ENCODE measurements around the gene CCBE1.

CCBE1 gene

GRCh38 chr18:59660786-59661743 is 36.2 kb downstream of the CCBE1 start:
- DNase-seq (ENCODE audit: extremely low spot score): no peak
- TF ChIP-seq FOXK2 (IDR thresholded peaks at IDR 0.05) (no peak), LEF1 (IDR thresholded peaks at IDR 0.05; ENCODE audit: borderline replicate concordance) (no peak), HDGF (IDR thresholded peaks at IDR 0.05; ENCODE audit: borderline replicate concordance) (no peak), SUZ12 (IDR thresholded peaks at IDR 0.05) (no peak), CTBP1 (IDR thresholded peaks at IDR 0.05; ENCODE audit: borderline replicate concordance) (no peak), FOXA1 (IDR thresholded peaks at IDR 0.05) (no peak), ELF4 (IDR thresholded peaks at IDR 0.05) (no peak), ZNF384 (IDR thresholded peaks at IDR 0.05) (no peak), SP1 (IDR thresholded peaks at IDR 0.05) (no peak), L3MBTL2 (conservative IDR thresholded peaks at IDR 0.05) (no peak), BHLHE40 (IDR thresholded peaks at IDR 0.05; ENCODE audit: borderline replicate concordance) (no peak), PKNOX1 (IDR thresholded peaks at IDR 0.05) (no peak), NFRKB (IDR thresholded peaks at IDR 0.05) (no peak)
- CTCF ChIA-PET: no interaction called here
- POLR2A ChIA-PET: no interaction called here

- no peak for DNase-seq (ENCODE audit: extremely low spot score)
- ChIA-PET POLR2A (no interaction called here), CTCF (no interaction called here)
- TF ChIP-seq NFRKB (IDR thresholded peaks at IDR 0.05) (no peak), FOXM1 (IDR thresholded peaks at IDR 0.05; ENCODE audit: borderline replicate concordance) (no peak)
Observed at GRCh38 chr18:59660366-59660765, 36.9 kb downstream of the CCBE1 start.

- POLR2A ChIA-PET: no interaction called here
- CTCF ChIA-PET: interaction anchor here (0.9 to 1.0 kb wide), 2 partner anchors 9 to 20 kb away, joined by 3 read pairs; no protein-coding TSS in a partner anchor
- no peak for TF ChIP-seq SP1 (IDR thresholded peaks at IDR 0.05)
- TF ChIP-seq FOXM1 (IDR thresholded peaks at IDR 0.05; ENCODE audit: borderline replicate concordance): no peak
- no peak for TF ChIP-seq ELF4 (IDR thresholded peaks at IDR 0.05)
- no peak for TF ChIP-seq LEF1 (IDR thresholded peaks at IDR 0.05; ENCODE audit: borderline replicate concordance)
- TF ChIP-seq PKNOX1 (IDR thresholded peaks at IDR 0.05): no peak
- TF ChIP-seq FOXK2 (IDR thresholded peaks at IDR 0.05): no peak
- TF ChIP-seq FOXA1 (IDR thresholded peaks at IDR 0.05): no peak
- TF ChIP-seq NFRKB (IDR thresholded peaks at IDR 0.05): no peak
- TF ChIP-seq TARDBP (IDR thresholded peaks at IDR 0.05): no peak
- TF ChIP-seq SUZ12 (IDR thresholded peaks at IDR 0.05): no peak
- no peak for TF ChIP-seq BHLHE40 (IDR thresholded peaks at IDR 0.05; ENCODE audit: borderline replicate concordance)
- TF ChIP-seq CTBP1 (IDR thresholded peaks at IDR 0.05; ENCODE audit: borderline replicate concordance): no peak
- TF ChIP-seq HDGF (IDR thresholded peaks at IDR 0.05; ENCODE audit: borderline replicate concordance): no peak
- TF ChIP-seq ZNF384 (IDR thresholded peaks at IDR 0.05): no peak
- TF ChIP-seq ARNT (IDR thresholded peaks at IDR 0.05): no peak
- TF ChIP-seq L3MBTL2 (conservative IDR thresholded peaks at IDR 0.05): no peak
- DNase-seq (ENCODE audit: extremely low spot score): no peak
Observed at GRCh38 chr18:59659508-59660170, 37.6 kb downstream of the CCBE1 start.

GRCh38 chr18:59658941-59659340 is 38.3 kb downstream of the CCBE1 start:
- ChIA-PET CTCF (interaction anchor here (1.0 kb wide), 1 partner anchor 10 kb away, joined by 3 read pairs; no protein-coding TSS in a partner anchor), POLR2A (no interaction called here)

GRCh38 chr18:59657012-59657411 is 40.2 kb downstream of the CCBE1 start:
- CTCF ChIA-PET: no interaction called here
- POLR2A ChIA-PET: no interaction called here
- TF ChIP-seq PKNOX1 (IDR thresholded peaks at IDR 0.05) (no peak), BHLHE40 (IDR thresholded peaks at IDR 0.05; ENCODE audit: borderline replicate concordance) (no peak), ARNT (IDR thresholded peaks at IDR 0.05) (no peak), L3MBTL2 (conservative IDR thresholded peaks at IDR 0.05) (no peak), CTBP1 (IDR thresholded peaks at IDR 0.05; ENCODE audit: borderline replicate concordance) (no peak), FOXK2 (IDR thresholded peaks at IDR 0.05) (no peak), ZNF384 (IDR thresholded peaks at IDR 0.05) (no peak), NFRKB (IDR thresholded peaks at IDR 0.05) (no peak), ELF4 (IDR thresholded peaks at IDR 0.05) (no peak)
- no peak for DNase-seq (ENCODE audit: extremely low spot score)

More at GRCh38 chr18:59658941-59659340, 38.3 kb downstream of the CCBE1 start:
- no peak for TF ChIP-seq FOXA1 (IDR thresholded peaks at IDR 0.05)
- no peak for TF ChIP-seq ELF4 (IDR thresholded peaks at IDR 0.05)
- no peak for TF ChIP-seq LEF1 (IDR thresholded peaks at IDR 0.05; ENCODE audit: borderline replicate concordance)
- no peak for TF ChIP-seq FOXK2 (IDR thresholded peaks at IDR 0.05)
- no peak for TF ChIP-seq FOXM1 (IDR thresholded peaks at IDR 0.05; ENCODE audit: borderline replicate concordance)
- no peak for TF ChIP-seq HDGF (IDR thresholded peaks at IDR 0.05; ENCODE audit: borderline replicate concordance)
- no peak for TF ChIP-seq TARDBP (IDR thresholded peaks at IDR 0.05)
- no peak for DNase-seq (ENCODE audit: extremely low spot score)

GRCh38 chr18:59656373-59656887 is 40.8 kb downstream of the CCBE1 start:
- no peak for DNase-seq (ENCODE audit: extremely low spot score)
- ChIA-PET POLR2A (no interaction called here), CTCF (no interaction called here)
- no peak for TF ChIP-seq FOXK2 (IDR thresholded peaks at IDR 0.05)
- no peak for TF ChIP-seq SUZ12 (IDR thresholded peaks at IDR 0.05)
- no peak for TF ChIP-seq TARDBP (IDR thresholded peaks at IDR 0.05)
- TF ChIP-seq ARNT (IDR thresholded peaks at IDR 0.05): no peak
- TF ChIP-seq FOXA1 (IDR thresholded peaks at IDR 0.05): no peak
- TF ChIP-seq BHLHE40 (IDR thresholded peaks at IDR 0.05; ENCODE audit: borderline replicate concordance): no peak
- no peak for TF ChIP-seq L3MBTL2 (conservative IDR thresholded peaks at IDR 0.05)
- TF ChIP-seq PKNOX1 (IDR thresholded peaks at IDR 0.05): no peak
- no peak for TF ChIP-seq HDGF (IDR thresholded peaks at IDR 0.05; ENCODE audit: borderline replicate concordance)
- no peak for TF ChIP-seq LEF1 (IDR thresholded peaks at IDR 0.05; ENCODE audit: borderline replicate concordance)
- TF ChIP-seq CTBP1 (IDR thresholded peaks at IDR 0.05; ENCODE audit: borderline replicate concordance): no peak
- no peak for TF ChIP-seq FOXM1 (IDR thresholded peaks at IDR 0.05; ENCODE audit: borderline replicate concordance)
- TF ChIP-seq ELF4 (IDR thresholded peaks at IDR 0.05): no peak
- TF ChIP-seq NFRKB (IDR thresholded peaks at IDR 0.05): no peak
- no peak for TF ChIP-seq ZNF384 (IDR thresholded peaks at IDR 0.05)
- TF ChIP-seq SP1 (IDR thresholded peaks at IDR 0.05): no peak

All from HEK293T (cell line).